HepG2 (cell line): ENCODE results near the gene BCAN. TPM values are rescaled to one million over a fixed set of nuclear protein-coding genes. Genes with fewer than 3 reads are reported as not detected.

ENCODE experiments used
- CCAR2 ChIP-seq: fragments of 200-400 bp; formaldehyde crosslinking; optimal IDR thresholded peaks from 2 replicates; pipeline ENCODE3; 2018; ENCODE audit warnings: low read depth, mild to moderate bottlenecking, low read length, moderate library complexity
- GATAD2A ChIP-seq: IDR thresholded peaks from 2 replicates; pipeline ENCODE4 v1.6.1; 2016
- HOMEZ ChIP-seq: IDR thresholded peaks from 2 replicates; pipeline ENCODE4 v1.6.1; 2016; ENCODE audit warnings: low read depth
- IRF2 ChIP-seq: IDR thresholded peaks from 2 replicates; pipeline ENCODE4 v1.6.1; 2018; ENCODE audit warnings: missing genetic modification reagents, missing compliant biosample characterization
- KAT7 ChIP-seq: IDR thresholded peaks from 2 replicates; pipeline ENCODE4 v1.6.1; 2018; ENCODE audit warnings: borderline replicate concordance, missing compliant biosample characterization
- NR2F6 ChIP-seq, 2 experiments: IDR thresholded peaks; 2 replicates each; pipeline ENCODE4 v1.6.1; 2016; ENCODE audit warnings: antibody characterized with exemption in 1 of 2, mild to moderate bottlenecking in 1 of 2
- PAXIP1 ChIP-seq: sonication (generic); formaldehyde crosslinking; conservative IDR thresholded peaks from 2 replicates; pipeline ENCODE4 v1.4.0; 2020; ENCODE audit warnings: mild to moderate bottlenecking, missing genetic modification reagents, moderate library complexity
- SOX13 ChIP-seq, 3 experiments: fragments of 450-650 bp in 1 of 3; sonication (generic) in 1 of 3; formaldehyde crosslinking in 1 of 3; IDR thresholded peaks in 2 of 3; conservative IDR thresholded peaks in 1 of 3; 2 replicates each; pipeline versions ENCODE4 v1.5.0 to v1.6.1; 2016 to 2020; ENCODE audit warnings: antibody characterized with exemption in 1 of 3, mild to moderate bottlenecking in 1 of 3, missing compliant biosample characterization in 1 of 3, missing genetic modification reagents in 1 of 3, moderate library complexity in 1 of 3
- TFDP1 ChIP-seq: IDR thresholded peaks from 2 replicates; pipeline ENCODE4 v1.6.1; 2016; ENCODE audit warnings: missing compliant biosample characterization, missing genetic modification reagents, borderline replicate concordance
- TIGD3 ChIP-seq: sonication (generic); formaldehyde crosslinking; IDR thresholded peaks from 2 replicates; pipeline ENCODE4 v1.5.1; 2020; ENCODE audit warnings: mild to moderate bottlenecking, missing genetic modification reagents, borderline replicate concordance
- ZBTB49 ChIP-seq: sonication (generic); formaldehyde crosslinking; IDR thresholded peaks from 2 replicates; pipeline ENCODE4 v1.4.0; 2020; ENCODE audit warnings: missing genetic modification reagents, borderline replicate concordance
- ZNF225 ChIP-seq: sonication (generic); formaldehyde crosslinking; IDR thresholded peaks from 2 replicates; pipeline ENCODE4 v1.4.0; 2020; ENCODE audit warnings: mild to moderate bottlenecking, missing genetic modification reagents
- ZNF550 ChIP-seq: sonication (generic); formaldehyde crosslinking; IDR thresholded peaks from 2 replicates; pipeline ENCODE4 v1.4.0; 2020; ENCODE audit warnings: mild to moderate bottlenecking, missing genetic modification reagents, borderline replicate concordance
- ZUFSP ChIP-seq: sonication (generic); formaldehyde crosslinking; IDR thresholded peaks from 2 replicates; pipeline ENCODE4 v1.9.0; 2021; ENCODE audit warnings: missing genetic modification reagents, mild to moderate bottlenecking, borderline replicate concordance
- polyA plus RNA-seq, 8 experiments: library from polyadenylated mRNA; depleted of rRNA in 3 of 8; stranded (reverse) in 7 of 8; unstranded in 1 of 8; fragments of >200 nt; fragmentation: Illumina TruSeq in 4 of 8; extraction: Trizol in 4 of 8; gene quantifications; 2 replicates each; pipeline versions ENCODE4 v1.2.1 to v1.2.3, GENCODE V29; 2011 to 2016; ENCODE audit warnings: low read depth in 4 of 8, missing spikeins in 1 of 8, mixed read lengths in 1 of 8; ENCODE audit not compliant: insufficient read depth in 1 of 8
- total RNA-seq, 5 experiments: library from RNA; depleted of rRNA; stranded (reverse); fragments of >200 nt; fragmentation: Illumina TruSeq; extraction: Trizol; gene quantifications; 2 replicates each; pipeline ENCODE4 v1.2.3, GENCODE V29; 2016; ENCODE audit warnings: low read depth in 1 of 5

The BCAN gene
- total and polyA plus RNA-seq, 2 of the 13 experiments (the other 11 are each of a cell fraction or from before 2014, with no cell fraction given) = not detected

- TF ChIP-seq ZUFSP (CRISPR knock-in tag) (no peak), CCAR2 (peak; percentile 37), PAXIP1 (CRISPR knock-in tag) (peak; percentile 57; the same call in 1 of the 2 replicates), ZNF550 (CRISPR knock-in tag) (no peak; the same call in 1 of the 2 replicates), TIGD3 (no peak), TFDP1 (CRISPR knock-in tag) (peak; percentile 57; the same call in 1 of the 2 replicates), ZNF225 (CRISPR knock-in tag) (no peak), HOMEZ (CRISPR knock-in tag) (no peak), SOX13 (IDR thresholded peaks at IDR 0.05) (no peak), SOX13 (CRISPR knock-in tag; conservative IDR thresholded peaks at IDR 0.05 in 1 of 2, IDR thresholded peaks at IDR 0.05 in 1 of 2) (peak in 1 of 2 experiments; percentile 58; a peak in 1 of 4 replicates), NR2F6 (IDR thresholded peaks at IDR 0.05) (peak; percentile 25; the same call in 1 of the 2 replicates), NR2F6 (CRISPR knock-in tag; IDR thresholded peaks at IDR 0.05) (peak; percentile 79), IRF2 (CRISPR knock-in tag) (peak; percentile 73; the same call in 1 of the 2 replicates), KAT7 (CRISPR knock-in tag) (peak; percentile 80; the same call in 1 of the 2 replicates), ZBTB49 (no peak), GATAD2A (CRISPR knock-in tag) (peak; percentile 67)
Observed at GRCh38 chr1:156659988-156660751, 18.3 kb downstream of the BCAN start (continued).
